ENCODE data around the gene GLRA1. TPM values are rescaled to one million over a fixed set of nuclear protein-coding genes. Genes with fewer than 3 reads are reported as not detected.

Gene GLRA1
- total and polyA plus RNA-seq, 5 experiments from 2014 or later: not detected

DNA sequence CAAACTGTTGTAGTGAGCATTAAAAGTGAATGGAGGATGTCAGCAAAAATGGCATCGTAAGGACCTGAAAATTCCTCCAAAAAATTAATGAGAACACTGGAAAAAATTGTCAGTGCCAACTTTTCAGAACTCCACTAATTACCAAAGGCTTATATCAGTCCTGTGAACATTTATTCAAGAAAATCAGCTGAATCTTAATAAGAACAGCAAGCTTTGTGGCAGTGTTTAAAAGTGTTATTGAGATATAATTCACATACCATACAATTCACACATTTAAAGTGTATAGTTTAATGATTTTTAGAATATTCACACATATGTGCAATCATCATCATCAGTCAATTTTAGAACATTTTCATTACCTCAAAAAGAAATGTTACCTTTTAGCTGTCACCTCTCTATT, 95.3 kb downstream of the GLRA1 start:
- DNase-seq: no peak
- peaks cover 0 to 1% (median 0%) of the 10 kb centered on the region in 5 donors for H3K27me3 Mint-ChIP-seq
- ATAC-seq: no peak
- H3K9me3 Mint-ChIP-seq: peaks cover 0 to 43% (median 22%) of the 10 kb centered on the region in 9 donors
- H3K36me3 Mint-ChIP-seq: peaks cover 13 to 38% (median 19%) of the 10 kb centered on the region in 3 donors
- POLR2A ChIA-PET: no interaction called here
- peaks cover 7 to 21% (median 20%) of the 10 kb centered on the region in 4 donors for H3K4me1 Mint-ChIP-seq
- H3K4me3 Mint-ChIP-seq: no peak overlapping the region
- no peak overlapping the region for H3K27ac Mint-ChIP-seq

DNA sequence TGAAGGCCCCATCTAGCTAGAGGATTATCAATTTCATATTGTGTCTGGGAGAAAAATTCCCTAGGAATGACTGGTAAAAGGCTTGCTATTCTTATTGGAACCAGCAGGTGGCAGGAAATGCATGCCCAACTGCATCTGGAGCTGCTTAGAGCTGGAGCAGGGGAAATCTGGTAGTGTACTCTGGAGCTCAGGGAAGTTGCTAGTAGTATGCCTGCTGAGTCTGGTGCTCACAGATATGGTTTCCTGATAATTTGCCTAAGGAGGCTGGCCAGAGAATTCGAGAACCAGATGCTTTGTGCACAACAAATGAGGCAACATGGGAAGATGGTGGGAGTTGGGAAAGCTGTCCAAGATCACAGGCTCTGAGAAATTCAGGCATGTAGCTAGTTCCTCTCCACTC, 99.2 kb downstream of the GLRA1 start:
- Mint-ChIP-seq H3K27ac (peak overlapping the region in 2 of 10 donors; percentile 28 to 44), H3K9me3 (peaks cover 0 to 8% (median 0%) of the 10 kb centered on the region in 9 donors), H3K36me3 (peaks cover 0 to 16% (median 12%) of the 10 kb centered on the region in 3 donors), H3K4me3 (no peak overlapping the region), H3K27me3 (no peaks in the 10 kb centered on the region), H3K4me1 (peaks cover 4 to 6% (median 5%) of the 10 kb centered on the region in 4 donors)
- POLR2A ChIA-PET: interaction anchor here (1.1 kb wide), 1 partner anchor 317 kb away, joined by 5 read pairs; no protein-coding TSS in a partner anchor
- DNase-seq (peak in 5 of 10 donors; percentile 13 to 42 (median 36)), ATAC-seq (peak in 1 of 2 donors; percentile 23)

DNA sequence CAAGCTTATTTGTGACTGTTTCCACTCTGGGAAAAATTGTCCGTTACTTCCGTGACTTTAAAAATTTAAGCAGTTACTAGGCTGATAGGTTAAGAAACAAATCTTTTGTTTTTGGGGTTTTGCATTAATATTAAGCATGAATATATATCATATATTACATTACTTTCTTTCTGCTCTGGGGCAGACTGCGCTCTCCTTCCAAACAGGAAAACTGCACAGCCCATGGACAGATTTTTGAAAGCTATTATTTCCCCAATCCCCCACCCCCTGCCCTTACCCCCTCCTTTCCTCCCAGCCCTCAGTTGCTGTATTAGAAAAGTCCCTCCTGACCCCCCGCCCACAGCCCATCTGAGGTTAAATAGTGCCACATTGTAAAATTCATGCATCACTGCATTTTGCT, 102.5 kb downstream of the GLRA1 start:
- peaks cover 0 to 4% (median 0%) of the 10 kb centered on the region in 4 donors for H3K4me1 Mint-ChIP-seq
- no peak overlapping the region for H3K4me3 Mint-ChIP-seq
- no peaks in the 10 kb centered on the region for H3K27me3 Mint-ChIP-seq
- peaks cover 0 to 16% (median 4%) of the 10 kb centered on the region in 3 donors for H3K36me3 Mint-ChIP-seq
- no peaks in the 10 kb centered on the region for H3K9me3 Mint-ChIP-seq
- POLR2A ChIA-PET: no interaction called here
- ATAC-seq: no peak
- no peak for DNase-seq
- no peak overlapping the region for H3K27ac Mint-ChIP-seq

DNA sequence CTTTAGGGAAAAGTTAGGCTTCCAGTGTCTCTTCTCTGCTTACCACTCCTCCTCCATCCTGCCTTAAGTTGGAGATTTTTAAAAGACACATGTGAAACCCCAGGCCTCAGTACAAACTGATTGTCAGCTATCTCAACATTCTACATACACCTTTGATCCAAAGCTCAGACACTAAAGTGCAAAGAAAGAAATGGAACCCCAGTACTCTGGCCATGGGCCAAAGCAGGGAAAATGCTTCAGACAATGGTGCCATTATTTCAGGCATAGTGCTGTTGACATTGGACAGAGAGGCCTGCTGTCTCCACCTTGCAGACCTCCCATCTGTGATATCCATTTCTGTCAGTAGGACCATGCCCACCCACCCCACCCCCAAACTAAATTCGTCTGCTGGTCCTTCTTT, 103.7 kb downstream of the GLRA1 start:
- Mint-ChIP-seq H3K27me3 (no peaks in the 10 kb centered on the region), H3K9me3 (no peaks in the 10 kb centered on the region), H3K27ac (no peak overlapping the region), H3K4me3 (no peak overlapping the region), H3K36me3 (peaks cover 0 to 12% (median 4%) of the 10 kb centered on the region in 3 donors), H3K4me1 (peaks cover 0 to 4% (median 0%) of the 10 kb centered on the region in 4 donors)
- no peak for ATAC-seq
- DNase-seq: no peak
- POLR2A ChIA-PET: no interaction called here

DNA sequence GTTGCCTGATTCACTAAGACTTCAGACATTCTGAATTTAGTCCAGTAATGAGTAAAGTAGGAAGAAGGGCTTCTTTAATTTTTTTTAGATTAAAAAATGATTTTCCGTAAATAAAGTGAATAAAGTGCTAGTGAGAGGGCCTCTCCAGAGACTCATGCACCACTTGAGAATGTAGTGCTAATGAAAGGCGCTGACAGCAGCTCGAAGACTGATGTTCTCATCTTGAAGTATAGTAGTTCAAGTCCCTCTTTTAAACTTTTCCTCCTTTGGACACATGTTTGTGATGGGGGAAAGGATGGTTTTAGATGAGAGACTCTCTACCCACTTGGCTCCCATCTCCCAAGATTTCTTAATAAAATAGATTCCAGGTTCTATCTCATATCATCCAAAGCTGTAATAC, 104.4 kb downstream of the GLRA1 start:
- POLR2A ChIA-PET: interaction anchor here (0.6 kb wide), 1 partner anchor 609 kb away, joined by 7 read pairs; no protein-coding TSS in a partner anchor
- no peak for DNase-seq
- Mint-ChIP-seq H3K4me3 (no peak overlapping the region), H3K4me1 (peaks cover 0 to 4% (median 0%) of the 10 kb centered on the region in 4 donors), H3K36me3 (peaks cover 0 to 12% (median 4%) of the 10 kb centered on the region in 3 donors), H3K27me3 (no peaks in the 10 kb centered on the region), H3K9me3 (no peaks in the 10 kb centered on the region), H3K27ac (no peak overlapping the region)
- no peak for ATAC-seq

GRCh38 chr5:151819830-151820229, 104.8 kb downstream of the GLRA1 start:
- Mint-ChIP-seq H3K4me3 (no peak overlapping the region), H3K27me3 (no peaks in the 10 kb centered on the region), H3K4me1 (peaks cover 0 to 5% (median 0%) of the 10 kb centered on the region in 4 donors), H3K9me3 (no peaks in the 10 kb centered on the region), H3K27ac (no peak overlapping the region), H3K36me3 (peaks cover 0 to 12% (median 4%) of the 10 kb centered on the region in 3 donors)
- DNase-seq (no peak), ATAC-seq (no peak)
- POLR2A ChIA-PET: interaction anchor here (0.6 kb wide), 1 partner anchor 608 kb away, joined by 7 read pairs; no protein-coding TSS in a partner anchor

DNA sequence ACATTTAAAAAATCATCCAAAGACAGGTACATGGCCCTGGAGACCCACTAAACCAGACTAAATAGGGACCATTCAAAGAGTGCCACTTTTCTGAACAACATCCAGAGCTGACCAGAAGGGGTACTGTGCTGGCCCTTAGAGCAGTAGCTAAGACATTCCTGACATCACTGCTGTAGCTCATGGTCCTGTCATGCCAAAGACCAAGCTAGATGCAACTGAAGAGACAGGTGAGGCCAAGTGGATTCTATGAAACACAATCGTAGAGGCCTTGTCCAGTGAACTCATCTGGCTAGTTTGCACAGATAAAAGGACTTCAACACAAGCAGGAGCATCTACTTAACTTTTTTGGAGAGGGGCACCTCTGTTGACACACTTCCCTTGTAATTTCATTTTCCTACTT, 109.6 kb downstream of the GLRA1 start:
- no peak for ATAC-seq
- Mint-ChIP-seq H3K36me3 (peaks cover 6 to 45% (median 17%) of the 10 kb centered on the region in 3 donors), H3K4me3 (no peak overlapping the region), H3K4me1 (peaks cover 0 to 9% (median under 1%) of the 10 kb centered on the region in 4 donors), H3K27ac (peak overlapping the region in 3 of 10 donors; percentile 23 to 58 (median 33)), H3K27me3 (no peaks in the 10 kb centered on the region), H3K9me3 (no peaks in the 10 kb centered on the region)
- POLR2A ChIA-PET: no interaction called here
- no peak for DNase-seq

DNA sequence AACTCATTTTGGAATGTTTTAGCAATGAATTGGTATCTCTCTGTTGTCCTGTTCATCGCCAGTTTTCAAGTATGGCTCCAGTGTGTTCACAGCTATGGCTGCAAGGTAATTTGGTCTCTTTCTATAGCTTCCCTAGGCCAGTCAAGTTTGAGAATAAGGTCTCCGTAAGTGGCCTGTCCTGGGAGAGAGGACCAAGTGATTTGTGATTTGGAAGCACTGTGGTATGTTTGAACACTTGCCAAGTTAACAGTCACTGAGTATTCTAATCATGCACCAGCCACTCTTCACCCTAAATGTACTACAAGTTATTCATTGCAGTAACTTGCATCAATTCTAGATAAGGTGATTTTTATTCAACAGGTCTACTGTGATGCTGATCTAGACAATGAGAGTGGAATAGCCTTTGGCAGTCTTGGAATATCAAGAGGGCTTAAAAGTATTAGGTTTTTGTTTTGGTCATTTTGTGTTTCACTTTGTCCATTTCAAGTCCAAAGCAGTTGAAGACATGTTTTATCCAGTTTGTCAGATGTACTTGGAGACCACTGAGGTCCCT, 111.8 kb downstream of the GLRA1 start:
- DNase-seq: no peak
- Mint-ChIP-seq H3K9me3 (no peaks in the 10 kb centered on the region), H3K27me3 (no peaks in the 10 kb centered on the region), H3K4me3 (no peak overlapping the region), H3K36me3 (peaks cover 6 to 63% (median 24%) of the 10 kb centered on the region in 3 donors), H3K27ac (peak overlapping the region in 3 of 10 donors; percentile 4 to 28 (median 19)), H3K4me1 (peaks cover 0 to 11% (median 2%) of the 10 kb centered on the region in 4 donors)
- POLR2A ChIA-PET: no interaction called here
- no peak for ATAC-seq

DNA sequence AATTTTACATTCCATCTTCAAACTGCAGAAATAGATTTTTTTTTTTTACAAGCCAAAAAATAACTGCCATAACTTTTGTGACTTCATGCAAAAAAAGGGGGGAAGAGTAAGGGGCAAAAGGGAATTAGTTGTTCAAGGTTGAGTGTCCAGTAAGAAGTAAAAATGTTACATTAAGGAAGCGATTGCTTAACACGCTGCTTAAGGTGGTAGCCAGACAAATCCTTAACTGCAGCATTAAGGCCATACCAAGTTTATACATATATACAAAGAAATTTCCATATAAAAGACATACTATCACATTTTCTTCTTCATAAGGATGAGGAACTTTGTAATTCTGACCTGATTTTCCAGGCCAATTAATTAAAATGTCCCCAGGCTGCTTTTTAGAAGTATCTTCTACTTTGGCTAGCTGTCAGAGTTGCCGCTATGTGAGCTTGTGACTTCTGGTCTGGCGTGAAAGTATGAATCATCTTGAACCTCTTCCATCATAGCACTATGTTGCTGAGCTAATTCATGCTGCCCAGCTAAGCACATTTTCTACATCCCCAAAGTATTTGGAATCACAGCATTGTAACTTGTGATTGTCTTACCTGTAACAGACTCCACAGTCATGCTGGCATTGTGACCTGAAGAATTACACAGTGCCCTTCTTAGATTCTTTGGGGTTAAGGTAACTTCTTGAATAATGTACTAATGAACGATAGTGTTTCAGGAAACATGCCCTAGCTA, 112.9 kb downstream of the GLRA1 start:
- DNase-seq (no peak), ATAC-seq (no peak)
- Mint-ChIP-seq H3K9me3 (no peaks in the 10 kb centered on the region), H3K27me3 (no peaks in the 10 kb centered on the region), H3K4me1 (peaks cover 0 to 11% (median 4%) of the 10 kb centered on the region in 4 donors), H3K4me3 (no peak overlapping the region), H3K27ac (peak overlapping the region in 2 of 10 donors; percentile 6 to 66), H3K36me3 (peaks cover 6 to 70% (median 29%) of the 10 kb centered on the region in 3 donors)
- POLR2A ChIA-PET: no interaction called here

DNA sequence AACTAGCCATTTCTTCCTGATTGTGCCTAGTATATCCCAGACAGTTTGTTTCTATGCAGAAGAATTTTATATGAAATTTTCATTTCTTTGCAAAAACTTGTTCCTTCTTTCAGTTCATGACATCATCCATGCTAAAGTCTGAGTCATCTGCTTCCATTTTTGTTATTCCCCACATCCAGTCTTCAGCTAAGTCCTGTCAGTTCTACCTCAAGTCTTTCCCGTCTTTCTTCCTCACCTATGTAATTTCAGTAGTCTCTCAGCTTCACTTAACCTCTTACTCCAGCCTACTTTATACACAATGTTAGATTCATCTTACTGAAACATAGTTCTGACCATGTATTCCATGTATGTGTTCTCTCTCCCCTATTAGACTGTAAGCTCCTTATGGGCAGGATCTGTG, 113.8 kb downstream of the GLRA1 start:
- H3K36me3 Mint-ChIP-seq: peaks cover 6 to 79% (median 31%) of the 10 kb centered on the region in 3 donors
- H3K4me3 Mint-ChIP-seq: no peak overlapping the region
- H3K27ac Mint-ChIP-seq: peak overlapping the region in 3 of 10 donors; percentile 6 to 33 (median 32)
- no peaks in the 10 kb centered on the region for H3K27me3 Mint-ChIP-seq
- POLR2A ChIA-PET: no interaction called here
- H3K9me3 Mint-ChIP-seq: no peaks in the 10 kb centered on the region
- ATAC-seq (no peak), DNase-seq (no peak)
- peaks cover under 1 to 11% (median 7%) of the 10 kb centered on the region in 4 donors for H3K4me1 Mint-ChIP-seq

GRCh38 chr5:151810449-151810848, 114.2 kb downstream of the GLRA1 start:
- Mint-ChIP-seq H3K4me3 (no peak overlapping the region), H3K27me3 (no peaks in the 10 kb centered on the region), H3K4me1 (peaks cover 2 to 11% (median 9%) of the 10 kb centered on the region in 4 donors), H3K27ac (peak overlapping the region in 3 of 10 donors; percentile 6 to 55 (median 44)), H3K9me3 (no peaks in the 10 kb centered on the region), H3K36me3 (peaks cover 6 to 83% (median 32%) of the 10 kb centered on the region in 3 donors)
- POLR2A ChIA-PET: no interaction called here
- no peak for DNase-seq
- no peak for ATAC-seq

GRCh38 chr5:151808451-151809169, 116.0 kb downstream of the GLRA1 start:
- ATAC-seq (no peak), DNase-seq (no peak)
- Mint-ChIP-seq H3K36me3 (peaks cover 6 to 91% (median 41%) of the 10 kb centered on the region in 3 donors), H3K4me1 (peaks cover 5 to 12% (median 7%) of the 10 kb centered on the region in 4 donors), H3K4me3 (no peak overlapping the region), H3K27ac (peak overlapping the region in 5 of 10 donors; percentile 28 to 45 (median 41)), H3K27me3 (no peaks in the 10 kb centered on the region), H3K9me3 (no peaks in the 10 kb centered on the region)
- POLR2A ChIA-PET: interaction anchor here (1.1 kb wide), 1 partner anchor 8 kb away, joined by 3 read pairs; no protein-coding TSS in a partner anchor

All from naive thymus-derived CD8-positive, alpha-beta T cell (primary cell).